GM12801 (cell line): Measurements from ENCODE around the gene TMEM178B.

ENCODE experiments used
- TF ChIP-seq, protein P1 (sequence below): IDR thresholded peaks from one replicate; pipeline ENCODE4 v1.5.1; 2011; ENCODE audit warnings: control low read depth; ENCODE audit not compliant: insufficient read length; ENCODE audit errors: extremely low read depth

The TMEM178B gene

GRCh38 chr7:141167381-141167964 is 93.6 kb downstream of the TMEM178B start:
- TF ChIP-seq, protein P1, sequence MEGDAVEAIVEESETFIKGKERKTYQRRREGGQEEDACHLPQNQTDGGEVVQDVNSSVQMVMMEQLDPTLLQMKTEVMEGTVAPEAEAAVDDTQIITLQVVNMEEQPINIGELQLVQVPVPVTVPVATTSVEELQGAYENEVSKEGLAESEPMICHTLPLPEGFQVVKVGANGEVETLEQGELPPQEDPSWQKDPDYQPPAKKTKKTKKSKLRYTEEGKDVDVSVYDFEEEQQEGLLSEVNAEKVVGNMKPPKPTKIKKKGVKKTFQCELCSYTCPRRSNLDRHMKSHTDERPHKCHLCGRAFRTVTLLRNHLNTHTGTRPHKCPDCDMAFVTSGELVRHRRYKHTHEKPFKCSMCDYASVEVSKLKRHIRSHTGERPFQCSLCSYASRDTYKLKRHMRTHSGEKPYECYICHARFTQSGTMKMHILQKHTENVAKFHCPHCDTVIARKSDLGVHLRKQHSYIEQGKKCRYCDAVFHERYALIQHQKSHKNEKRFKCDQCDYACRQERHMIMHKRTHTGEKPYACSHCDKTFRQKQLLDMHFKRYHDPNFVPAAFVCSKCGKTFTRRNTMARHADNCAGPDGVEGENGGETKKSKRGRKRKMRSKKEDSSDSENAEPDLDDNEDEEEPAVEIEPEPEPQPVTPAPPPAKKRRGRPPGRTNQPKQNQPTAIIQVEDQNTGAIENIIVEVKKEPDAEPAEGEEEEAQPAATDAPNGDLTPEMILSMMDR, result no peak

GRCh38 chr7:141178486-141179135 is 104.7 kb downstream of the TMEM178B start:
- TF ChIP-seq, protein P1, result no peak

GRCh38 chr7:141181812-141182211 is 107.9 kb downstream of the TMEM178B start:
- TF ChIP-seq, protein P1, result no peak

DNA sequence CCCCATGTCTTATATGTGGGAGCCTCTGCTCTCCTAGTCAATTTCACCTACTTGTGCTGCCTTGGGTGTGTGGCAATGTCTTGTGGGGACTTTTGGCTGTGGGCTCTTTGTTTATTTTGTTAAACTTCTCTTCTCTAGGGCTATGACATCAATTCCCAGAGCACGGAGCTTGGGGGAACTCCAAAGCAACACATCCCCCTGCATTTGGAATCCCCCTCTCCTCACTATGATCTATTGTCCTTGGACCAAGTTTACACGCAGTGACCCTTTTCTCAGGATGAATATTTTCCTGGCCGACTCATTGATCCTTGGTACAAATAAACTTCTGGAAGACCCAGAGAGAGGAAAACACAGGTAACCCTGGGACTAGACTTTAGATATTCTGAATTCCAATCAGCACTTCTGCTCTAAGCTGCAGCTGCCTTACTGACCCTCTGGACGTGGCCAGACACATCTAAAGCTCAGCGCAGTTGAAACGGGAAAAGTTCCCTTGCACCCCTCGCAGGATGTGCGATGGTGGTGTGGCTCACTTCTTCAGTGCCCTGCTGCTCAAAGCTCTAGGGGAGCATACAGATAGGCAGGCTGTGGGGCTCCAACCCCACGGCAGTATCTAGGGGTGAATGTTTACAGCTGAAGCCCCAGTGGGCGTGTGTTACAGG is 110.8 kb downstream of the TMEM178B start:
- TF ChIP-seq, protein P1, result no peak

- TF ChIP-seq, protein P1, result no peak
Observed at GRCh38 chr7:141185369-141185967, 111.6 kb downstream of the TMEM178B start.

- TF ChIP-seq, protein P1, result no peak
Observed at GRCh38 chr7:141189231-141189630, 115.4 kb downstream of the TMEM178B start.

GRCh38 chr7:141190495-141190894 is 116.6 kb downstream of the TMEM178B start:
- TF ChIP-seq, protein P1, result no peak
